Activated naive CD4-positive, alpha-beta T cell treated with anti-CD3 and anti-CD28 coated beads for 36 hours (primary cell): ENCODE data around the gene XRCC6. TPM values are rescaled to one million over a fixed set of nuclear protein-coding genes. Genes with fewer than 3 reads are reported as not detected.
"Not testable (repeated sequence)": the region's sequence is repeated elsewhere in the genome, so short reads cannot be mapped to it uniquely, and the experiment has no call there.

Source experiments
- CTCF ChIA-PET: fragments of 350-600 bp; sonication (Branson Sonifier 250); formaldehyde crosslinking; loops from one replicate; lab custom pipeline; 2021; ENCODE audit warnings: antibody characterized with exemption; lab: Charles Lee
- DNase-seq: peaks from one replicate; pipeline ENCODE4 v3.0.0-alpha.2; 2020
- H3K27ac Mint-ChIP-seq: one replicate; pipeline ENCODE4 v1.8.0; 2021; ENCODE audit warnings: mild to moderate bottlenecking, mixed read lengths
- H3K27me3 Mint-ChIP-seq: one replicate; pipeline ENCODE4 v1.8.0; 2021; ENCODE audit warnings: low read depth, mixed read lengths
- H3K36me3 Mint-ChIP-seq: one replicate; pipeline ENCODE4 v1.8.0; 2021; ENCODE audit warnings: low read depth, mixed read lengths
- H3K4me1 Mint-ChIP-seq: one replicate; pipeline ENCODE4 v1.8.0; 2021; ENCODE audit warnings: low read depth, mixed read lengths
- H3K4me3 Mint-ChIP-seq: one replicate; pipeline ENCODE4 v1.8.0; 2021; ENCODE audit warnings: mild to moderate bottlenecking, moderate library complexity, mixed read lengths
- H3K9me3 Mint-ChIP-seq: one replicate; pipeline ENCODE4 v1.8.0; 2021; ENCODE audit warnings: mixed read lengths
- intact Hi-C: fragments of 100-400 bp; cut with micrococcal nuclease; formaldehyde crosslinking; loops from one replicate; pipeline ENCODE4 v1.15.1; 2023
- total RNA-seq, 2 experiments: library from RNA; stranded (reverse); gene quantifications; one replicate each; pipeline ENCODE4 v1.2.3, GENCODE V29; 2021

The XRCC6 gene
- total RNA-seq, 2 experiments from 2014 or later = 424 to 436 TPM

DNA sequence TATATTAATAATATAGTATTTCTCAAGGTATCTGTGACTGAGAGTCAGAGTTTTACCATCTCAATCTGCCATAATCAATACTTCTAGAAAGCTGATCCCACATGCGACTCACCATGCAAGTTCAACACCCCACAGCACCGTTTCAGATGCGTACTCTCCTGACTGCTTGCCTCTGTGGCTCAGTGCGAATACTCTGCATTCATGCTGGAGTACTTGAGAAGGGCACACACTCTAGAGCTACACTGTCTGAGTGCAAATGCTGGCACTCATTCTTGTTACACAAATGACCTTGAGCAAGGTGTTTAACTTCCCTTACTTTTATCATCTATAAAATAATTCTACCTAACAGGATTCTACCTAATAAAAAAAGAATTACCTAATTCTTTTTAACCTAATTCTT lies 55.0 kb downstream of the XRCC6 start:
- intact Hi-C loops = no loop called here
- no peaks in the 10 kb centered on the region for H3K27me3 Mint-ChIP-seq
- DNase-seq = no peak
- CTCF ChIA-PET = interaction anchor here (2.2 kb wide), 1 partner anchor 9 kb away, joined by 8 read pairs; no protein-coding TSS in a partner anchor
- H3K9me3 Mint-ChIP-seq = no peaks in the 10 kb centered on the region
- no peak overlapping the region for H3K4me3 Mint-ChIP-seq
- H3K4me1 Mint-ChIP-seq = peaks cover 16% of the 10 kb centered on the region
- H3K36me3 Mint-ChIP-seq = peaks cover 33% of the 10 kb centered on the region
- no peak overlapping the region for H3K27ac Mint-ChIP-seq

DNA sequence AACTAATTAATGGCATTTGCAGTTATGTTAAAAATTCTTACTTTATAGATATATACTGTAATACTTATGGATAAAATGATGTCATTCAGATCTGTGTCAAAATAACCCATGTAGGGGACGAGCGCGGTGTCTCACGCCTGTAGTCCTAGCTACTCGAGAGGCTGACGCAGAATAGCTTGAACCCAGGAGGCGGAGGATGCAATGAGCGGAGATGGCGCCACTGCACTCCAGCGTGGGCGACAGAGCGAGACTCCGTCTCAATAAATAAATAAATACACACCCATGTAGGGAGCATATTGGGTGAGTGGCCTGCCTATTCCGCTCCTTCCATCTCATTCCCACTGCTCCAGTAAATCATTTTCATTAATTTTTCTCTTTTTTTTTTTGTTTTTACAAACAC lies 60.5 kb downstream of the XRCC6 start:
- Mint-ChIP-seq H3K27ac (no peak overlapping the region), H3K27me3 (no peaks in the 10 kb centered on the region), H3K4me1 (peaks cover 40% of the 10 kb centered on the region), H3K4me3 (peak overlapping the region; percentile 92), H3K9me3 (no peaks in the 10 kb centered on the region), H3K36me3 (peaks cover 21% of the 10 kb centered on the region)
- intact Hi-C loops = loop anchor here (2.0 kb wide), 1 partner anchor 15 kb away; no protein-coding TSS in a partner anchor
- DNase-seq = no peak
- CTCF ChIA-PET = no interaction called here

DNA sequence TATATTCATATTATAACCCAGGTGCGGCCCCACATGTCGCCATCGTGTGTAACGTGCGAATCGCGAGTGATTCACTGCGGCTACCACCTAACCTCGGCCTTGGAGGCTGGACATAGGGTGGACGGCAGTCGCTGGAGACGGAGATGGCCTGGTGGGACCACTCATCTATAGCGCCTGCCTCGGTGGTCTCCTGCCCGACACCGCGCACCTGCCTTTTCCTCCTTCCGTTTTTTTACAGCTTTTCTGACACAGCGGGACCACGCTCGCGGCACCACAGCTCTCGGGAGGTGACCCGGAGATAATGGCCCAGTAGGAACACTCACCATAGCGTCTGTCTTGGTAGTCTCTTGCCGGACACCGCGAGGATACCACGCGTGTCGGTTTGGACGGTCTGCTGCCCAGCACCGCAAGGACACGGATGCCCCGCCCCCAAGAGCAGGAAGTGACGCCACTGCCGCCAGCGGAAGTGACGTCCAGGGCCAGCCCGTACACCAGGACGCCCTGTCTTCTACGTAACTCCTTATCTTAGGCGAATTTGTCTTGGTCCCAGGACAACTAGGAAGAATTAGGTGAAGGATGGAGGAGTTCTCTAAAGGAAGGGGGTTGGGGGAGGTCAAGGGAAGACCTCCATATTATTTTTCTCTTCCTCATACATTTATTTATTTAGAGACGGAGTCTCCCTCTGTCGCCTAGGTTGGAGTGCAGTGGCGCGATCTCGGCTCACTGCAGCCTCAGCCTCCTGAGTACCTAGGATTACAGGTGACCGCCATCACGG lies 61.1 kb downstream of the XRCC6 start:
- Mint-ChIP-seq H3K27ac (peak overlapping the region; percentile 90), H3K36me3 (peaks cover 22% of the 10 kb centered on the region), H3K4me1 (peaks cover 43% of the 10 kb centered on the region), H3K9me3 (no peaks in the 10 kb centered on the region), H3K4me3 (peak overlapping the region; percentile 92), H3K27me3 (no peaks in the 10 kb centered on the region)
- intact Hi-C loops = loop anchor here (2.0 kb wide), 1 partner anchor 15 kb away; no protein-coding TSS in a partner anchor
- CTCF ChIA-PET = no interaction called here
- peak; percentile 89 for DNase-seq

DNA sequence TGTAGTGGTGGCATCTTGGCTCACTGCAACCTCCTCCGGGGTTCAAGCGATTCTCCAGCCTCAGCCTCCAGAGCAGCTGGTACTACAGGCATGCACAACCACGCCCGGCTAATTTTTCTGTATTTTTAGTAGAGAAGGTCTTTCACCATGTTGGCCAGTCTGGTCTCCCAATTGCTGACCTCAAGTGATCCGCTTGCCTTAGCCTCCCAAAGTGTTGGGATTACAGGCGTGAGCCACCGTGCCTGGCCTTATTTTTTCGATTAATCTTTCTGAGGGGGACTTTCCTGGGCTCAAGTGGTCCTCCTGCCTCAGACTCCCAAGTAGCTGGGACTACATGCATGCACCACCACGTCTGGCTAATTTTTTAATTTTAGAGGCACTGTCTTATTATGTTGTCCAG lies 62.0 kb downstream of the XRCC6 start:
- no peak for DNase-seq
- no peaks in the 10 kb centered on the region for H3K27me3 Mint-ChIP-seq
- peak overlapping the region; percentile 90 for H3K27ac Mint-ChIP-seq
- CTCF ChIA-PET = no interaction called here
- peak overlapping the region; percentile 92 for H3K4me3 Mint-ChIP-seq
- H3K36me3 Mint-ChIP-seq = peaks cover 27% of the 10 kb centered on the region
- peaks cover 51% of the 10 kb centered on the region for H3K4me1 Mint-ChIP-seq
- intact Hi-C loops = loop anchor here (2.0 kb wide), 1 partner anchor 16 kb away; no protein-coding TSS in a partner anchor
- no peaks in the 10 kb centered on the region for H3K9me3 Mint-ChIP-seq

DNA sequence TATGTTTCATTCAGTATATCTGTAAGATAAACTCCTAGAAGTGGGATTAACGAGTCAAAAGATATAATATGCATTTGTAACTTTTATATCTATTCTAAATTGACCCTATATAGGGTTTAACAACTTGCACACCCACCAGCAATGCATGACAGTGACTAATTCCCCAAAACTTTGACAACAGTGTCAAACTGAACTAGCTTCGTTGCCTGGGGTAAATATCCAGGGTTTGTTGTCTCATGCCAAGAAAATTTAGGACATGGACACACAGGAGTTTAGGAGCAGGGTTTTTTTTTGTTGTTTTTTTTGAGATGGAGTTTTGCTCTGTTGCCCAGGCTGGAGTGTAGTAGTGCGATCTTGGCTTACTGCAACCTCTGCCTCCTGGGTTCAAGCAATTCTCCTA lies 62.5 kb downstream of the XRCC6 start:
- intact Hi-C loops = loop anchor here (2.0 kb wide), 1 partner anchor 17 kb away; no protein-coding TSS in a partner anchor
- Mint-ChIP-seq H3K4me3 (peak overlapping the region; percentile 92), H3K27ac (peak overlapping the region; percentile 90), H3K36me3 (peaks cover 23% of the 10 kb centered on the region), H3K9me3 (no peaks in the 10 kb centered on the region), H3K27me3 (no peaks in the 10 kb centered on the region), H3K4me1 (peaks cover 46% of the 10 kb centered on the region)
- DNase-seq = no peak
- CTCF ChIA-PET = no interaction called here

DNA sequence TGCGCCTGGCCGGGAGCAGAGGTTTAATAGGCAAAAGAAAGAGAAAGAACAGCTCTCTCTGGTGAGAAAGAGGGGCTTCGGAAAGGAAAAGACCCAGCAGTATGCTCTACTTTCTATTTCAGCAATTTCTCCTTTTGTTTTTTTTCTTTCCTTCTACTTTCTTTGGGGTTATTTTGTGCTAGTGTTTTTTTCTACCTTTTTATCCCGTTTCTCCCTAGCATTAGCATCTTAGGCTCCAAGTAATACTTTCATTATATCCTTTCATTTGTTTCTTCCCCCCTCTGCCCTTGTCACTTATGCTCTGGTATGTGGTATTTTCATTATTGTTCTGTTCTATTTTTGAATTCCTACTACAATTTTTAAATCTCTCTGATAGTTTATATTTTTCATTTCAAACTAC lies 63.1 kb downstream of the XRCC6 start:
- intact Hi-C loops = no loop called here

DNA sequence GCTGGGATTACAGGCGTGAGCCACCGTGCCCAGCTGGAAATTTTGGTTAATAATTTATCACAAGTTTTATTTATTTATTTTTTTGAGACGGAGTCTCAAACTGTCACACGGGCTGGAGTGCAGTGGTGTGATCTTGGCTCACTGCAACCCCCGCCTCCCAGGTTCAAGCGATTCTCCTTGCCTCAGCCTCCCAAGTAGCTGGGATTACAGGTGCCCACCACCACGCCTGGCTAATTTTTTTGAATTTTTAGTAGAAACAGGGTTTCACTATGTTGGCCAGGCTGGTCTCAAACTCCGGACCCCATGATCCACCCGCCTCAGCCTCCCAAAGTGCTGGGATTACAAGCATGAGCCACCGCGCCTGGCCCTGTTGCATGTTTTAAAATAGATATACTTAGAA lies 65.8 kb downstream of the XRCC6 start:
- CTCF ChIA-PET = interaction anchor here (0.6 to 3.1 kb wide), 4 partner anchors 10 to 20 kb away, joined by 4 to 29 read pairs (median 10); partner anchors contain the start of gene MEI1
- Mint-ChIP-seq H3K4me1 (peaks cover 49% of the 10 kb centered on the region), H3K4me3 (peak overlapping the region; percentile 97), H3K36me3 (peaks cover 20% of the 10 kb centered on the region), H3K27ac (peak overlapping the region; percentile 97)
- not testable (repeated sequence) for DNase-seq, H3K9me3 Mint-ChIP-seq, H3K27me3 Mint-ChIP-seq
- intact Hi-C loops = loop anchor here (5.0 kb wide), 1 partner anchor 385 kb away; the partner anchor contains the start of genes NAGA and PHETA2

More for the DNA sequence above, 63.1 kb downstream of the XRCC6 start:
- peaks cover 23% of the 10 kb centered on the region for H3K36me3 Mint-ChIP-seq
- H3K27ac Mint-ChIP-seq = no peak overlapping the region
- no peaks in the 10 kb centered on the region for H3K27me3 Mint-ChIP-seq
- H3K4me3 Mint-ChIP-seq = peak overlapping the region; percentile 13
- peaks cover 48% of the 10 kb centered on the region for H3K4me1 Mint-ChIP-seq
- DNase-seq = no peak
- CTCF ChIA-PET = no interaction called here
- H3K9me3 Mint-ChIP-seq = no peaks in the 10 kb centered on the region

DNA sequence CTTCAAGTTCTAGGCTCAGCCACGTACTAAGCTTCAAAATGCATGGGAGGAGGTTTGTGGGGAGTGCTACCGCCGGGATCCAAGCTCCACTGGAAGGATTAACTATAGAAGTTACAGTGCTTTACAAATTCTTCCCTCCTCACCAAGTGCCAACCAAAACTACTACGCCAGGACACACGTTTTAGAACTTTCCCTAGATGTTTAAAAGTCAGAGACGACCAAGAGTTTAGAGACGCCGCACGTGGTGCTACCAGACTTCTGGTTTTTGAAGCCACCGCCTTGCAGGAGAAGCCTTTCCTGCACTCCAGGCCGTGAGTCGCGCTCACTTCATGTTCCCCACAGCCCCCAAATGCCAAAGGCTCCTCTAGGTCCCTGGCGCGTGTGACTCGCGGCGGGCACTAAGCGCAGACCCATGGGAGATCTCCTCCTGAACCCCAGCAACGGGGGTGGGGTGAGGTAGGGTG lies 66.8 kb downstream of the XRCC6 start:
- Mint-ChIP-seq H3K4me1 (peaks cover 42% of the 10 kb centered on the region), H3K27me3 (no peaks in the 10 kb centered on the region), H3K36me3 (peaks cover 17% of the 10 kb centered on the region), H3K9me3 (no peaks in the 10 kb centered on the region), H3K4me3 (peak overlapping the region; percentile 97), H3K27ac (peak overlapping the region; percentile 97)
- peak; percentile 27 for DNase-seq
- intact Hi-C loops = loop anchor here (1.0 to 5.0 kb wide), 4 partner anchors 67 to 403 kb away; partner anchors contain the start of genes DESI1, NAGA, NDUFA6 and PHETA2
- CTCF ChIA-PET = interaction anchor here (2.8 to 3.1 kb wide), 2 partner anchors 10 to 21 kb away, joined by 17 to 29 read pairs; partner anchors contain the start of gene MEI1

DNA sequence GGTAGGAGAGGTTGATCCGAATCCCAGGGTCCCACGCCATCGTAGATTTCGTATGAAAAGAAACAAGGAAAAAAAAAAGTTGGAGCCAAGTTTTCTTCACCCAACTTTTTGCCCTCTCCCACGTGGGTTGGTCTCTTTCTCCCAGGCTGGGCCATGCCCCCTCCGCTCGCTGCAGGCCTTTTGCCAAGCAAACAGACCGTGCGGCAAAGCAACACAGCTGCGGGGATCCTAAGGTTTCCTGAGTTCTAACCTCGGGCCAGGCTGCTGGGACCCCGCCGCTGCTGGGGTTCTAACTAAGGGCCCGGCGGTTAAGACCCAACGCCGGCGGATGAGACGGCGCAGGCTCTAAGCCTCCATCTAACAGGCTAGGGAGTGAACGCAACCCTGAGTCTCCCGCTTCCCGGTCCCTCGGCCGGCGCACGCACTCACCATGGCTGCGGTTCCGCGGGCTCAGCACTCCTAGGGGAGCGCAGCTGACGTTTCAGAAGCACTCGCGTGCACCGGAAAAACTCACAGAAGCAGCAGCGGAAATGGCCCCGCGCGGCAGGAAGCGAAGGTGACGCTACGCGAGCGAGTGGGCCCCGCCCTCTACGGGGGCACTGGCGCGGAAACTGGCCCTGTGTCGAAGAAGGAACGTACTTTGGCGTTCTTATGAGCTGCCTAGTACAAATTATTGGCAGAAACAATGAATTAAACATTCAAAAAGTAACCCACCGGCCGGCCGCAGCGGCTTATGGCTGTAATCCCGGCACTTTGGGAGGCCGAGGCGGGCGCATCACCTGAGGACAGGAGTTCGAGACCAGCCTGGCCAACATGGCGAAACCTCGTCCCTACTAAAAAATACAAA lies 67.5 kb downstream of the XRCC6 start, which contains the start of gene SNU13:
SNU13 (minus strand) TSS at position 503 of the 847 bp plus-strand sequence; CDS start at position 432, 71 bp downstream.
- intact Hi-C loops = loop anchor here (1.0 to 5.0 kb wide), 4 partner anchors 67 to 402 kb away; partner anchors contain the start of genes DESI1, NAGA, NDUFA6 and PHETA2
- H3K4me1 Mint-ChIP-seq = peaks cover 39% of the 10 kb centered on the region

DNA sequence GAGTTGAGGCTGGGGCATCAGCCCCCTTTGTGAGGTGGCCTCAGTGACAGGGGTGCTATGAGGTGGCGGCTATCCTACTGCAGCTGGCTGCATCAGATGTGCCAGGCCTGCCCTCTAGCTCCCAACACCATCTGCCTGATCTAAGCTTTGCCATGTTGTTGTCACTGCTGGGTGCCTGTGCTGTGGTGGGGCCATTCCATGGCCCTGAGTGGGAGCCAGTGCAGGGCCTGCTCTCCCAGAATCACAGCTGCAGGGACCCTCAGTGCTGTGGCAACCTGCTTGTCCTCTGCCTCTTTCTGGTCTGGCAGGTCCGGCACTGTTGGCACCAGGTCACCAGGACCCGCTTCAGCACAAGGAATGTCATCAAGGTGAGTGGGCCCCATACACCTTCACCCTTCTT lies 69.4 kb downstream of the XRCC6 start:
- Mint-ChIP-seq H3K27me3 (no peaks in the 10 kb centered on the region), H3K4me3 (peak overlapping the region; percentile 97)

More for the DNA sequence above, 67.5 kb downstream of the XRCC6 start, which contains the start of gene SNU13:
- Mint-ChIP-seq H3K9me3 (no peaks in the 10 kb centered on the region), H3K36me3 (peaks cover 17% of the 10 kb centered on the region), H3K27ac (peak within 1 kb of the TSS; percentile 97), H3K4me3 (peak within 1 kb of the TSS; percentile 97), H3K27me3 (no peaks in the 10 kb centered on the region)
- DNase-seq = peak; percentile 96
- CTCF ChIA-PET = interaction anchor here (0.6 to 3.1 kb wide), 5 partner anchors 10 to 255 kb away, joined by 3 to 29 read pairs (median 5); partner anchors contain the start of genes DESI1, MEI1 and XRCC6

DNA sequence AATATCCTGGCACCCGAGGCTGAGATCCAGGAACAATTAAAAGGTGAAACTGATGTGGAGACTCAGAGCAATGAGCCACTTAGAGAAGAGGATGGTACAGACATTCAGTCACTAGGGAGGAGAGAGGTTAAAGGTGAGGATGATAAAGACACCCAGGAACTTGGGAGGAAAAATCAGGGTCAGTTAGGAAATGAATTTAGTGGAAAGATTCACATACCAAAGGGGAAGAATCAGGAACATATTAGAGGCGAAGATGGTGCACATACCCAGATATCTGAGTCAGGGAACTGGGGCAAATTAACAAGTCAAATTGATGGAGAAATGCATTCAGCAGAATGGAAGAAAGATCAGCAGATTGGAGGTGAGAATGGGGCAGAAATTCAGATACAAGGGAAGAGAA lies 74.1 kb downstream of the XRCC6 start:
- DNase-seq = no peak
- CTCF ChIA-PET = no interaction called here
- H3K27ac Mint-ChIP-seq = no peak overlapping the region
- no peak overlapping the region for H3K4me3 Mint-ChIP-seq
- H3K36me3 Mint-ChIP-seq = peaks cover 7% of the 10 kb centered on the region
- intact Hi-C loops = loop anchor here (5.0 kb wide), 4 partner anchors 87 to 747 kb away; partner anchors contain the start of gene CCDC134
- H3K9me3 Mint-ChIP-seq = no peaks in the 10 kb centered on the region
- peaks cover 15% of the 10 kb centered on the region for H3K4me1 Mint-ChIP-seq
- H3K27me3 Mint-ChIP-seq = no peaks in the 10 kb centered on the region

More for the DNA sequence above, 69.4 kb downstream of the XRCC6 start:
- Mint-ChIP-seq H3K27ac (peak overlapping the region; percentile 97), H3K9me3 (no peaks in the 10 kb centered on the region), H3K36me3 (peaks cover 17% of the 10 kb centered on the region), H3K4me1 (peaks cover 30% of the 10 kb centered on the region)
- intact Hi-C loops = no loop called here
- no peak for DNase-seq
- CTCF ChIA-PET = no interaction called here
